Hepatocyte (in vitro differentiated cells): Measurements from ENCODE around the gene PAPPA2.

Experiments
- EZH2 ChIP-seq: fragments of 200-600 bp; sonication (generic); IDR thresholded peaks from 2 replicates; pipeline ENCODE4 v1.6.1; 2016; ENCODE audit warnings: antibody characterized with exemption, mild to moderate bottlenecking, borderline replicate concordance
- EZH2phosphoT487 ChIP-seq: fragments of 200-600 bp; sonication (generic); IDR thresholded peaks from one replicate; pipeline ENCODE4 v1.6.1; 2018; ENCODE audit warnings: antibody characterized with exemption, mild to moderate bottlenecking, low read depth, moderate library complexity; ENCODE audit not compliant: unreplicated experiment, severe bottlenecking
- TF ChIP-seq, protein P1 (sequence below): fragments of 200-600 bp; sonication (generic); IDR thresholded peaks from 2 replicates; pipeline ENCODE4 v1.5.1; 2016; ENCODE audit warnings: antibody characterized with exemption, mild to moderate bottlenecking; ENCODE audit not compliant: poor library complexity

- TF ChIP-seq, protein P1, sequence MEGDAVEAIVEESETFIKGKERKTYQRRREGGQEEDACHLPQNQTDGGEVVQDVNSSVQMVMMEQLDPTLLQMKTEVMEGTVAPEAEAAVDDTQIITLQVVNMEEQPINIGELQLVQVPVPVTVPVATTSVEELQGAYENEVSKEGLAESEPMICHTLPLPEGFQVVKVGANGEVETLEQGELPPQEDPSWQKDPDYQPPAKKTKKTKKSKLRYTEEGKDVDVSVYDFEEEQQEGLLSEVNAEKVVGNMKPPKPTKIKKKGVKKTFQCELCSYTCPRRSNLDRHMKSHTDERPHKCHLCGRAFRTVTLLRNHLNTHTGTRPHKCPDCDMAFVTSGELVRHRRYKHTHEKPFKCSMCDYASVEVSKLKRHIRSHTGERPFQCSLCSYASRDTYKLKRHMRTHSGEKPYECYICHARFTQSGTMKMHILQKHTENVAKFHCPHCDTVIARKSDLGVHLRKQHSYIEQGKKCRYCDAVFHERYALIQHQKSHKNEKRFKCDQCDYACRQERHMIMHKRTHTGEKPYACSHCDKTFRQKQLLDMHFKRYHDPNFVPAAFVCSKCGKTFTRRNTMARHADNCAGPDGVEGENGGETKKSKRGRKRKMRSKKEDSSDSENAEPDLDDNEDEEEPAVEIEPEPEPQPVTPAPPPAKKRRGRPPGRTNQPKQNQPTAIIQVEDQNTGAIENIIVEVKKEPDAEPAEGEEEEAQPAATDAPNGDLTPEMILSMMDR = no peak
- TF ChIP-seq EZH2phosphoT487 (no peak), EZH2 (no peak)
These were observed 332.0 kb downstream of the PAPPA2 start for GRCh38 chr1:176794897-176795508.
